Neural crest cell (in vitro differentiated cells): ENCODE data around the gene ATXN3L. TPM values are rescaled to one million over a fixed set of nuclear protein-coding genes. Genes with fewer than 3 reads are reported as not detected.
"Not testable (repeated sequence)": the region's sequence is repeated elsewhere in the genome, so short reads cannot be mapped to it uniquely, and the experiment has no call there.

ENCODE experiments used
- DNase-seq: peaks from one replicate; pipeline ENCODE4 v3.0.0; 2021; ENCODE audit warnings: low read depth, mixed read lengths, low spot score
- H3K27ac Mint-ChIP-seq: one replicate; pipeline ENCODE4 v1.8.0; 2021; ENCODE audit warnings: mild to moderate bottlenecking, mixed read lengths; ENCODE audit not compliant: unreplicated experiment
- H3K27me3 Mint-ChIP-seq: 2 replicates; pipeline ENCODE4 v1.8.0; 2021; ENCODE audit warnings: low read depth, mild to moderate bottlenecking, mixed read lengths
- H3K36me3 Mint-ChIP-seq: 2 replicates; pipeline ENCODE4 v1.8.0; 2021; ENCODE audit warnings: low read depth, mild to moderate bottlenecking, mixed read lengths
- H3K4me1 Mint-ChIP-seq: 2 replicates; pipeline ENCODE4 v1.8.0; 2021; ENCODE audit warnings: mixed read lengths
- H3K4me3 Mint-ChIP-seq: one replicate; pipeline ENCODE4 v1.8.0; 2021; ENCODE audit warnings: mild to moderate bottlenecking, mixed read lengths
- H3K9me3 Mint-ChIP-seq: 2 replicates; pipeline ENCODE4 v1.8.0; 2021; ENCODE audit warnings: mixed read lengths
- total RNA-seq: library from RNA; stranded (reverse); gene quantifications from 2 replicates; pipeline ENCODE4 v1.2.1, GENCODE V29; 2021
- TF ChIP-seq, protein P1 (sequence below): fragments of 200-600 bp; sonication (generic); conservative IDR thresholded peaks from 2 replicates; pipeline ENCODE4 v1.5.0; 2021; ENCODE audit warnings: antibody characterized with exemption, mild to moderate bottlenecking

Gene ATXN3L
- total RNA-seq, 1 donor from 2014 or later = not detected

DNA sequence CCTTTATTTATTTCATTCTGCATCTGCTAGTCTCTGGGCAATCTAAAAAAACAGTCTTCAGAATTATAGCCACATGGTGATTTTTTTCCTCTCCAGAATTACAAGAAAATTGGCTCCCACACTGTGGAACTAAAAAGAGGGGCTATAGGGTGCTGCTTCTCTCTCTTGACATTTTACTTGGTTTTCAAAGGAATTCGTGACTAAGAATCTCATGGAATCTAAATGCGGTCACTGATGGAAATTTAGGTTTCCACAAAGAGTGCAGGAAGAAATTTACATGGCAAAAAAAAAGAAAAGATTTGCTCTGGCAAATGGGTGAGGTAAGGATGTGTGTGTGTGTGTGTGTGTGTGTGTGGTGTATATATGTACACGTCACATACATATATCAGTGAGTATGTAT is 10.2 kb downstream of the ATXN3L start:
- Mint-ChIP-seq H3K9me3 (peaks cover 8% of the 10 kb centered on the region), H3K27me3 (no peaks in the 10 kb centered on the region), H3K36me3 (no peaks in the 10 kb centered on the region), H3K4me3 (no peak overlapping the region), H3K4me1 (no peaks in the 10 kb centered on the region), H3K27ac (no peak overlapping the region)
- no peak for DNase-seq
- TF ChIP-seq, protein P1, sequence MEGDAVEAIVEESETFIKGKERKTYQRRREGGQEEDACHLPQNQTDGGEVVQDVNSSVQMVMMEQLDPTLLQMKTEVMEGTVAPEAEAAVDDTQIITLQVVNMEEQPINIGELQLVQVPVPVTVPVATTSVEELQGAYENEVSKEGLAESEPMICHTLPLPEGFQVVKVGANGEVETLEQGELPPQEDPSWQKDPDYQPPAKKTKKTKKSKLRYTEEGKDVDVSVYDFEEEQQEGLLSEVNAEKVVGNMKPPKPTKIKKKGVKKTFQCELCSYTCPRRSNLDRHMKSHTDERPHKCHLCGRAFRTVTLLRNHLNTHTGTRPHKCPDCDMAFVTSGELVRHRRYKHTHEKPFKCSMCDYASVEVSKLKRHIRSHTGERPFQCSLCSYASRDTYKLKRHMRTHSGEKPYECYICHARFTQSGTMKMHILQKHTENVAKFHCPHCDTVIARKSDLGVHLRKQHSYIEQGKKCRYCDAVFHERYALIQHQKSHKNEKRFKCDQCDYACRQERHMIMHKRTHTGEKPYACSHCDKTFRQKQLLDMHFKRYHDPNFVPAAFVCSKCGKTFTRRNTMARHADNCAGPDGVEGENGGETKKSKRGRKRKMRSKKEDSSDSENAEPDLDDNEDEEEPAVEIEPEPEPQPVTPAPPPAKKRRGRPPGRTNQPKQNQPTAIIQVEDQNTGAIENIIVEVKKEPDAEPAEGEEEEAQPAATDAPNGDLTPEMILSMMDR = no peak

DNA sequence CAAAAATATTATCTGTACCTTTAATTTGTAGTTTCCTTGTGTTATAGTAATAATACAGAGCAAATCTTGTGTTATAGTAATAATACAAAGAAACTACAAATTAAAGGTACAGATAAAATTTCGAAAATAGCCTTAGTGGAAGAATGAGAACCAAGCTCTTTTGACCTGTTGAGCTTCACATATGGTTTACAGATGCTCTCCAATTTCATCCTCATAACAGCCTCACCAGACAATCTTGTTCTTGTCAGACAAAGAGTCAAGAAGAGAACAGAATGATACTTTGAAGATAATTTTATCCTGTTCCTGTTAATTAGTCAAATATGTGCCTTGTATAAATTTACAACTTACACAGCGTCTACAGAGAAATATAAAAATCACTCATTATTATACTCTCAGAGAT is 12.8 kb downstream of the ATXN3L start:
- no peak for DNase-seq
- Mint-ChIP-seq H3K36me3 (no peaks in the 10 kb centered on the region), H3K4me1 (no peaks in the 10 kb centered on the region), H3K27ac (no peak overlapping the region), H3K27me3 (no peaks in the 10 kb centered on the region), H3K4me3 (no peak overlapping the region), H3K9me3 (peaks cover 4% of the 10 kb centered on the region)
- TF ChIP-seq, protein P1 = no peak

DNA sequence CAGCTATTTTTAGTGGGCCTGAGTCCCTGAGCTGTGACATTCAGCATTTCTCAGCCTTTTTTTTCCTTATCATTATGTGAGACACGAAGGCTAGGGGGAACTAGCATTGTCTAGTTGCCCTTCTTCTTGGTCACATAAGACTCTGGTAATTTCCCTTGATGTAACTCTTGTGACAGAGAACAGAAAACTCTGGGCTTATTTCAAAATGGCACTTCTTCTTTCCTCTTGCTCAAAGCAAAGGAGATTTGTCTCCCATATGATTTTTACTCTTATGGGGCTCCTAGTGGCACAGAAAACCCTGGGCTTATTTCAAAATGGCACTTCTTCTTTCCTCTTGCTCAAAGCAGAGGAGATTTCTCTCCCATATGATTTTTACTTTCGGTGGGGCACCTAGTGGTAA is 14.7 kb downstream of the ATXN3L start:
- H3K4me1 Mint-ChIP-seq = no peaks in the 10 kb centered on the region
- DNase-seq = no peak
- H3K9me3 Mint-ChIP-seq = no peaks in the 10 kb centered on the region
- H3K4me3 Mint-ChIP-seq = no peak overlapping the region
- no peaks in the 10 kb centered on the region for H3K27me3 Mint-ChIP-seq
- H3K27ac Mint-ChIP-seq = no peak overlapping the region
- TF ChIP-seq, protein P1 = no peak
- no peaks in the 10 kb centered on the region for H3K36me3 Mint-ChIP-seq

DNA sequence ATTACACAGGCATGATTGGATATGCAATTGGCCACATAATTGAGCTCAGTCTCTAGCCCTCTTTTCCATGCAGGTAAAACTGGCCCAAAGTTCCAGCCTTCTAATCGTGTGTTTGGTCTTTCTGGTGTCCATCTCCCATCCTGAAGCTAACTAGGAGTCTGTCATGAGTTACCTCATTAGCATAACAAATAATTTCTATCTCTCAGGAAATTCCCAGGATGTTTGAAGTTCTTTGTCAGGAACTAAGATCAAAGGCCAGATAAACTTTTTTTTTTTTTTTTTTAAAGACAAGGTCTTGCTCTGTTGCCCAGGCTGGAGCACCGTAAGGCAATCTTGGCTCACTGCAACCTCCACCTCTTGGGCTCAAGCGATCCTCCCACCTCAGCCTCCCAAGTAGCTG is 15.8 kb downstream of the ATXN3L start:
- no peak overlapping the region for H3K27ac Mint-ChIP-seq
- no peak for DNase-seq
- no peaks in the 10 kb centered on the region for H3K9me3 Mint-ChIP-seq
- no peaks in the 10 kb centered on the region for H3K27me3 Mint-ChIP-seq
- H3K4me3 Mint-ChIP-seq = no peak overlapping the region
- no peaks in the 10 kb centered on the region for H3K4me1 Mint-ChIP-seq
- H3K36me3 Mint-ChIP-seq = no peaks in the 10 kb centered on the region
- TF ChIP-seq, protein P1 = no peak

DNA sequence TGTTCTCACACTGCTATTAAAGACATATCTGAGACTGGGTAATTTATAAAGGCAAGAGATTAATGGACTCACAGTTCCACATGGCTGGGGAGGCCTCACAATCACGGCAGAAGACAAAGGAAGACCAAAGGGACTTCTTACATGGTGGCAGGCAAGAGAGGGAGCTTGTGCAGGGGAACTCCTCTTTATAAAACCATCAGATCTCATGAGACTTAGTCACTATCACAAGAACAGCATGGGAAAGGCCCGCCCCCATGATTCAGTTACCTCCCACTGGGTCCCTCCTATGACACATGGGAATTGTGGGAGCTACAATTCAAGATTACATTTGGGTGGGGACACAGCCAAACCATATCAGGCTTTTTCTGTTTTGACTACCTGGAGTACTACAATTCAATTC is 16.6 kb downstream of the ATXN3L start:
- H3K27me3 Mint-ChIP-seq, H3K4me3 Mint-ChIP-seq, H3K9me3 Mint-ChIP-seq, H3K36me3 Mint-ChIP-seq, DNase-seq, H3K27ac Mint-ChIP-seq, H3K4me1 Mint-ChIP-seq: not testable (repeated sequence)

DNA sequence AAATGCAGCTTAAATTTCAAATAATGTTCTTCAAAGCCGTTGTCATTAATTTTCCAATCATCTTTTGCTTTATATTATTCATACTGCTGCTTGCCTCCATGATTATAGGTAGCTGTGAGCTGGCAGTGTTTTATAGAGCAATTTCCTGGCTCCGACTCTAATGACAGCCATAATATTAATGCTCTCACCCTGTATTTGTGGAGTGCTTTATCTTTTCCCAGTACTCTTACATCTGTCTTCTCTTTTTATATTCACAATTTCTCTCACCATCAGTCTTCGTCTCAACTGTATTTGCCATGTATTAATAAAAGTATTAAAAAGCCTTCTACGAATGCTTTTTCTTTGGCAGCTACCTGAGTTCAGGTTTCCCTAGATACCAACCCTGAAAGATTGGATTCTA is 21.0 kb downstream of the ATXN3L start:
- H3K4me3 Mint-ChIP-seq = no peak overlapping the region
- DNase-seq = no peak
- no peaks in the 10 kb centered on the region for H3K27me3 Mint-ChIP-seq
- no peak overlapping the region for H3K27ac Mint-ChIP-seq
- H3K9me3 Mint-ChIP-seq = peaks cover 2% of the 10 kb centered on the region
- H3K4me1 Mint-ChIP-seq = peaks cover 3% of the 10 kb centered on the region
- H3K36me3 Mint-ChIP-seq = no peaks in the 10 kb centered on the region
- TF ChIP-seq, protein P1 = no peak
